Cardiac septum (tissue), 1 donor: ENCODE measurements around the gene TNFSF12. TPM values are rescaled to one million over a fixed set of nuclear protein-coding genes. Genes with fewer than 3 reads are reported as not detected.

ENCODE experiments used
- DNase-seq: peaks from one replicate; pipeline ENCODE4 v3.0.0-alpha.2; 2020; ENCODE audit warnings: low spot score
- intact Hi-C: fragments of 100-400 bp; cut with DNase I; formaldehyde crosslinking; loops from one replicate; pipeline ENCODE4 v1.14.0; 2022
- total RNA-seq: library from RNA; stranded (reverse); fragmentation: NEBNext Ultra II Directional; extraction: Animal tissue kit (Norgen Biotek cat#: 25700); gene quantifications from one replicate; pipeline ENCODE4 v1.2.1, GENCODE V29; 2021
- donor health status: DM: no; HTN: no; CAD: no.

Gene TNFSF12
- total RNA-seq, 1 donor from 2014 or later: 33.9 TPM

DNA sequence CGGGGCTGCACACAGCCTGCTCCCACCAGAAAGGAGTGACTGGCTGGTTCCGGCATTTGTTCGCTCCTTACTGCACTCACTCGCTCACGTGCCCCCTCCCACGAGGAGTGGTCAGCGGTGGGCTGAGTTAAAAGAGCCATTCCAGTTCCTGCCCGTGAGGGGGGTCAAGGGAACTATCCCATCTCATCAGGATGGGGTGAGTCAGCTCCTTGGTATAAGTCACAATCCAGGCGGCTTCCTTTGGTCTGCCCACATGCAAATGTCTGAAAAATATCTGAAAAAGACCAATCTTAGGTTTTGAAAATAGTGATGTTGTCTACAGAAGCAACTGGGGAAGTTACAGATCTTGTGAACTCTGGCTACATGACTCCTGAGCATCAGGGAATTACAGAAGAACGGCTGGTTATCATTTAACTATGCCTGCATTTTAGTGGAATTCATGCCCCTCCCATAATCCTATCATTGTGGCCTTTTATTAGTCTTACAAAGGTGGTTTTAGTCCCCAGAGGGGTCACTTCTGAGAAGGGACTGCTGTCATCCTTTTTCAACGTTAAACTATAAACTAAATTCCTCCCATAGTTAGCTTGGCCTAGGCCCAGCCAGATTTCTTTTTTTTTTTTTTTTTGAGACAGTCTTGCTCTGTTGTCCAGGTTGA is 9.8 kb upstream of the TNFSF12 start:
- no peak for DNase-seq
- intact Hi-C loops: no loop called here

DNA sequence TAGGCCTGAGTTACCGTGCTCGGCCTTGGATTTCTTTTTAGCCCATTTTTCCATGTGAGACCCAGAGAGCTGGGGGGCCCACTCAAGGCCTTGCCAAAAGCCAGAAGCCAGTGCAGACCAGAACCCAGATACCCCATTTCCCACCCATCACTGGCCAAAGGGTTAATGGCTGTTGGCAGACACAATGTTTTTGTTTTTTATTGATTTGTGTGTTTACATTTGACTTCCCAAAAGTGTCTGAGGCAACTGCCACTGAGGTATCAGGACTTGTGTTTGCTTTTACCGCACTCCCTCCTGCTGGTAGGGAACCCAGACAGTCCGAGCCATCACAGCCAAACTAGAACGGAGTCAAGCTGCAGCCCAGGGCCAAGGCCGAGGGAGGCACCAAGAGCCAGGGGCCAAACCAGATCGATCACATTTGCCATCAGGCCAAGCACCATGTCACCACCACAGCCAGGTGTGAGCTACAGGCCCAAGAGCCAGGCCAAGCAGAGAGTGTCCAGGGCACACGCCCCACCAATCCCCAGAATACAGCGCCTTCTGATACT is 7.7 kb upstream of the TNFSF12 start:
- no peak for DNase-seq
- intact Hi-C loops: no loop called here

DNA sequence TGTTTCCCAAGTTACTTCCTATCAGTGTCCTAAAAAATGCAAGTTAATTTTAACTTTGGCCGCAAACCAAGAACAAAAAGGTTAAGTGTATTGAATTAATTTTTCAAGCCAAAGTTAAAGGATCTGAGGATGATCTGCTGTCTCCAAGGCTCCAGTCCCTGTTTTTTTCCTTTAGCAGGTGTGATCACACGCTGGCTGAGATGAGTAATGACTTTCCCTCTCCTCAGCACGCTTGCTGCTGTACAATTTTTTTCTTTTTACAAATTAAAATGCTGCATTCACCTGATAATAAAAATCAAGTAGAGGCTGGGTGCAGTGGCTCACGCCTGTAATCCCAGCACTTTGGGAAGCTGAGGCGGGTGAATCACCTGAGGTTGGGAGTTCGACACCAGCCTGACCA is 3.9 kb upstream of the TNFSF12 start:
- intact Hi-C loops: no loop called here
- DNase-seq: no peak

DNA sequence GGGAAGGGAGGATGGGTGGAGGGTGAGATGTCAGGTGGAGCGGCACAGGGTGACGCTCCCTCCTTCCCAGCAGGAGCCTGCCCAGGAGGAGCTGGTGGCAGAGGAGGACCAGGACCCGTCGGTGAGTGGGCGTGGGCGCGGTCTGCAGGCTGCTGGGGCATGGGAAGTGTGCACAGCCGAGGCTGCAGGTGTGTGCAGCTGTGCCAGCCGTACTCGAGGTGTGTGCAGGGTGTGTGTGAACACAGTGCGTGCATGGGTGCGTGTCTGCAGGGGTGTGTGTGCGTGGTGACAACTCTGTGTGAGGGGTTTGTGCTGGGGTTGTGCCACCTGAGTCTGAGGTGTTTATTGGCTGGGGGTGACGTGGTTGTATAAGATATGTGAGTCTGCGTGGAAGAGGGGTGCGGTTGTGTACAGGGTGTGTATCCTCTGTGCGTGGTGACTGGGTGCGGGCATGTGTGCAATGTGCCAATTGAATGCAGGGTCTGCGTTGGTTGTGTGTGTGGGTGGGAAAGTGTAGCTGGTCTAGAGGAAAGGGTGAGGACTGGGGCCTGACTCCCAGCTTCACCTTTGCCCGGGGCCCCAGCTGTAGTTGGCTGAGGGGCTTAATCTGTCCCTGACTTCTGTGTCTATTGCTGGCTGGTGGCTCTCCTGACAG is 670 bp downstream of the TNFSF12 start:
- intact Hi-C loops: no loop called here
- no peak for DNase-seq

DNA sequence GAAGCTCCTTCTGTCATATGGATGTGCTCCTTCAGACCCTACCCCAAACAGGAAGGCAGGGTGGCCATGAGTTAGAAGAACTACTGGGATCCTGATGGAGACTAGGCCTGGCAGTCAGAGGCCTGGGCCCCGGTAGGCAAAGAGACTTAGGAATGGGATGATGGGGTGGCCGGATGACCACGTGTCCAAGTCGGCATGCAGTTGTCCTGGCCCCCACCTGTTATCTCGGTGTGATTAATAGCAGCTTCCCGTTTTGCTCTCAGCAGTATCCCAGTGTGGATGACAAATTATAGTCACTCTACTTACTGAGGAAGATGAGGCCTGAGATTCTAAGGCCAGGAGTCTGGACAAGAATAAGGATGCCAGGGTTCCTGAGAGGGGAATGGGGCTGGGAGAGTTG is 1.5 kb downstream of the TNFSF12 start:
- intact Hi-C loops: no loop called here
- no peak for DNase-seq

DNA sequence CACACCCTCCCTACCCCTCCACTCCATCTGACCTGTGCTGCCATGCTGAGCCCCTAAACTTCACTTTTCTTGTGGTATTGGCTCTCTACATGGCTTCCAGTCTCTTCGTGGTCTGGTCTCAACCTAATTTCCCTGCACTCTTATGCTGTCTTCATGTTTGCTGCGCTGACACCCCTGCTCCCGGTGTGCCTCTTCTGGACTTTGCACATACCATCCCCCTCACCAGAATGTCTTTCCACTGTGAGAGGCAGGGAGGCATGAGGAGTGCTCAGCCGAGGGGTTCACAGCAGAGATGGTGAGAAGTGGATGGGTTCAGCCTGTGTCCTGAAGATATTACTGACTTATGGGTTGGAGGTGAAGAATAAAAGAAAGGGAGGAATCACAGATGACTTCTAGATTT is 2.5 kb downstream of the TNFSF12 start:
- no peak for DNase-seq
- intact Hi-C loops: no loop called here

DNA sequence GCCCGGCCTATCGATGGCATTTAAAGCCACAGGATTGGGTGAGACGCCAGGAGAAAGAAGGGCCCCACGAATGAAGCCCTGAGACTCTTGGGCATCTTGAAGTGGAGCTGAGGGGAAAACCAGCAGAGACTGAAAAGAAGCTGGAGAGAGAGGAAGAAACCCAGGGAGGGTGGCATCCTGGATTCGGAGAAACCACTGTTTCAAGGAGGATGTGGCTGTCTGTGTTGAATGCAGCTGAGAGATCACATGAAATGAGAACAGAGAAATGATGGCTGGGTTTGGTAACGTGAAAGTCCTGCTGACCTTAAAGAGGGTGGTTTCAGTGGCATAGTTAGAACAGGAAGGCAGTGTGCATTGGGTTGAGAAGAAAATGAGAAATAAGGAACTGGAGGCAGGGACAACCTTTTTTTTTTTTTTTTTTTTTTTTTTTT is 3.8 kb downstream of the TNFSF12 start:
- intact Hi-C loops: no loop called here
- no peak for DNase-seq

DNA sequence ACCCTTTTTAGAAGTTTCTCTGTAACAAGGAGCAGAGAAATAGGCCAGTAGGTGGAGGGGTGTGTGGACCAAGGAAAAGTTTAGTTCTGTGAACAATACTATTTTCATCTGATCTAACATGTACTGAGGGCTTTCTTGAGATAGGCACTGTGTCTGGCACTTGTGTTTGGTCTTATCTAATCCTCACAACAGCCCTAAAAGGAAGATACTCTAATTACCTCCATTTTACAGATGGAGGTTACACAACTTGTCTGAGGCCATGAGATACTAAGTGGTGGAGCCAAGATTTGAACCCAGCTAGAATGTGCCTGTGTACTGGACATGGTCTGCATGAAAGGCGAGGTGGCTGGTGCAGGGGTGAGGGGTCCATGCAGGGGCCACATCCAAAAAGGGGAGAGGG is 4.5 kb downstream of the TNFSF12 start:
- DNase-seq: no peak
- intact Hi-C loops: no loop called here

DNA sequence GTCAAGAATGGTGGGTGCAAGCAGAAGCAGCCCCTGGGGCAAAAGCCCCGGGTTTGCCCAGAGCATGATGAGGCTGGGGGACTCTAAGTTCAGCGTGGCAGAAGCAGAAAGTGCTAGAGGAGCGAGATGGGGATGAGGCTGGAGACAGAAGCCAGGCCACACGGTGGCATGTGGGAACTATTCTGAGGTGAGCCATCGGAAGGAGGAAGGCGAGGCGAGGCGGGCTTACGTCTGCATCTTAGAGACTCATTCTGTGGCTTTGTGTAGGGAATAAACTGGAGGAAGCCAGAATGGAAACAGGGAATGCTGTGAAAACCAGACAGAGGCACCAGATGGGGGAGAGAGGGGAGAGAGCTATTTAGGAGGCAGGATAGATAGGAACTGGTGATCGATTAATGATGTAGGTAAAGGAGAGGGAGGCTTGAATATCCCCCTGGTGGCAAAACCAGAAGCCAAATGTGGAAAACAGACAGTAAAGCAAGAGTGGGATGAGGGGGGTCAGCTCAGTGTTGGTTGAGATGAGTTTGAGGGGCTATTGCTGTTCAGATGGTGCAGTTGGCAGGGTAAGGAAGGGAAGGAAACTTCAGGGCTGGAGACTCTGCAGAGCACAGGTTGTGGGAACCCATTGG is 6.6 kb downstream of the TNFSF12 start:
- no peak for DNase-seq
- intact Hi-C loops: loop anchor here (5.0 kb wide), 1 partner anchor 318 kb away; the partner anchor contains the start of gene PHF23

DNA sequence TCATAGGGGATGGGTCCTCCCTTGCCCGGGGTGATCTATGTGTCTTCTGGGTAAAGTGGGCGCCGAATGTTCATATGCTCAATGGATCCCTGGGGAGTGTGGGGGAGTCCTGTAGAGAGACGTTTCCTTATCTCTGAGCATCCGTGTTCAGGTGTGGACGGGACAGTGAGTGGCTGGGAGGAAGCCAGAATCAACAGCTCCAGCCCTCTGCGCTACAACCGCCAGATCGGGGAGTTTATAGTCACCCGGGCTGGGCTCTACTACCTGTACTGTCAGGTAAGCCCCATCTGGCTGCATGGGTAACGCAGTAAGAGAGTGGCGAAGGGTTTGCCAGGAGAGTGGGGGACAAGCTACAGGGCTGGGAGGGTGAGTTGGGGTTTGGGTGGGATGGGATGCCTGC is 7.8 kb downstream of the TNFSF12 start:
- intact Hi-C loops: loop anchor here (5.0 kb wide), 1 partner anchor 319 kb away; the partner anchor contains the start of gene PHF23
- no peak for DNase-seq

DNA sequence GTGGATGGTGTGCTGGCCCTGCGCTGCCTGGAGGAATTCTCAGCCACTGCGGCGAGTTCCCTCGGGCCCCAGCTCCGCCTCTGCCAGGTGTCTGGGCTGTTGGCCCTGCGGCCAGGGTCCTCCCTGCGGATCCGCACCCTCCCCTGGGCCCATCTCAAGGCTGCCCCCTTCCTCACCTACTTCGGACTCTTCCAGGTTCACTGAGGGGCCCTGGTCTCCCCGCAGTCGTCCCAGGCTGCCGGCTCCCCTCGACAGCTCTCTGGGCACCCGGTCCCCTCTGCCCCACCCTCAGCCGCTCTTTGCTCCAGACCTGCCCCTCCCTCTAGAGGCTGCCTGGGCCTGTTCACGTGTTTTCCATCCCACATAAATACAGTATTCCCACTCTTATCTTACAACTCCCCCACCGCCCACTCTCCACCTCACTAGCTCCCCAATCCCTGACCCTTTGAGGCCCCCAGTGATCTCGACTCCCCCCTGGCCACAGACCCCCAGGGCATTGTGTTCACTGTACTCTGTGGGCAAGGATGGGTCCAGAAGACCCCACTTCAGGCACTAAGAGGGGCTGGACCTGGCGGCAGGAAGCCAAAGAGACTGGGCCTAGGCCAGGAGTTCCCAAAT is 8.4 kb downstream of the TNFSF12 start:
- intact Hi-C loops: loop anchor here (5.0 kb wide), 1 partner anchor 320 kb away; the partner anchor contains the start of gene PHF23
- DNase-seq: no peak

DNA sequence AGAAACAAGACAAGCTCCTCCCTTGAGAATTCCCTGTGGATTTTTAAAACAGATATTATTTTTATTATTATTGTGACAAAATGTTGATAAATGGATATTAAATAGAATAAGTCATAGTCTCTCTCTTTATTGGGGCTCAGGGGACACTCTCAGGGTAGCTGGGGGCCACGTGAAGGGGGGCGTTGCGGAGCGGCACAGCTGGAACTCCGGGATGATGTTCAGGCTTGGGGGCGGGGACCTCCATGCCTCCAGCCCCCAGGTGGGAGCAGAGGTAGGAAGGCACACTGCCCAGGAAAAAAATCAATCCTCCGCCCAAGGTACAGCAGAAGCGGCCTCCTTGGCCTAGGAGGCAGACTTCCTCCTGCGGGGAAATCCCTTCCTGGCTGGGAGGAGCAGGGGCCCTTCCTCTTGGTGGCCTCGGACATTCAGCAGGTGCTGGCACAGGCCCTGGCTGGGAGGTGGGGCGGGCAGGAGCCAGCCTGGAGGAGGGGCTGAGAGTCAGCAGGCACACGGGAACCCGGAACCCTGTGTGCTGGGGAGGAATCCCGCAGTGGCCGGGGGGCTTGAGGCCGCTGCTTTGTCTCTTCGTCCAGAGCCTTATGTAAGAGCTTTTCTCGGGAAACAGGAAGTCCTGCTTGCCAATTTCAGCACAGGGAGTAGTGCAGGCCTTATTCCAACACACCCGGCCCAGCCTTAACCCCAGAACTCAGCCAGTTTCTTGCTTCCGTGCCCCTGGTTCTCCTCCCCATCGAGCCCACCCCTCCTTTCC is 9.1 kb downstream of the TNFSF12 start:
- peak; percentile 95 for DNase-seq
- intact Hi-C loops: loop anchor here (2.0 to 5.0 kb wide), 2 partner anchors 73 to 321 kb away; partner anchors contain the start of genes PHF23 and POLR2A

DNA sequence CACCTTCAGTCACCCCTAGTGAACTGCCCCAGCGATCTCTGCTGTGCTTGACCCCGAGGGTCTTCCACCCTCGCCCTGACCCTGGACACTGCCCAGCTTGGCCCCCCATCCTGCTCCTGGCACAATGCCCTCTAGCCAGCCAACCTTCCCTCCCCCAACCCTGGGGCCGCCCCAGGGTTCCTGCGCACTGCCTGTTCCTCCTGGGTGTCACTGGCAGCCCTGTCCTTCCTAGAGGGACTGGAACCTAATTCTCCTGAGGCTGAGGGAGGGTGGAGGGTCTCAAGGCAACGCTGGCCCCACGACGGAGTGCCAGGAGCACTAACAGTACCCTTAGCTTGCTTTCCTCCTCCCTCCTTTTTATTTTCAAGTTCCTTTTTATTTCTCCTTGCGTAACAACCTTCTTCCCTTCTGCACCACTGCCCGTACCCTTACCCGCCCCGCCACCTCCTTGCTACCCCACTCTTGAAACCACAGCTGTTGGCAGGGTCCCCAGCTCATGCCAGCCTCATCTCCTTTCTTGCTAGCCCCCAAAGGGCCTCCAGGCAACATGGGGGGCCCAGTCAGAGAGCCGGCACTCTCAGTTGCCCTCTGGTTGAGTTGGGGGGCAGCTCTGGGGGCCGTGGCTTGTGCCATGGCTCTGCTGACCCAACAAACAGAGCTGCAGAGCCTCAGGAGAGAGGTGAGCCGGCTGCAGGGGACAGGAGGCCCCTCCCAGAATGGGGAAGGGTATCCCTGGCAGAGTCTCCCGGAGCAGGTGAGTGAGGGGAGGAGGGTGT is 9.9 kb downstream of the TNFSF12 start, which contains the start of gene TNFSF13:
TNFSF13 (plus strand) TSS at position 207 of the 776 bp plus-strand sequence; CDS start at position 497, 290 bp downstream.
- intact Hi-C loops: loop anchor here (2.0 to 5.0 kb wide), 2 partner anchors 74 to 321 kb away; partner anchors contain the start of genes PHF23 and POLR2A
- DNase-seq: peak; percentile 82

DNA sequence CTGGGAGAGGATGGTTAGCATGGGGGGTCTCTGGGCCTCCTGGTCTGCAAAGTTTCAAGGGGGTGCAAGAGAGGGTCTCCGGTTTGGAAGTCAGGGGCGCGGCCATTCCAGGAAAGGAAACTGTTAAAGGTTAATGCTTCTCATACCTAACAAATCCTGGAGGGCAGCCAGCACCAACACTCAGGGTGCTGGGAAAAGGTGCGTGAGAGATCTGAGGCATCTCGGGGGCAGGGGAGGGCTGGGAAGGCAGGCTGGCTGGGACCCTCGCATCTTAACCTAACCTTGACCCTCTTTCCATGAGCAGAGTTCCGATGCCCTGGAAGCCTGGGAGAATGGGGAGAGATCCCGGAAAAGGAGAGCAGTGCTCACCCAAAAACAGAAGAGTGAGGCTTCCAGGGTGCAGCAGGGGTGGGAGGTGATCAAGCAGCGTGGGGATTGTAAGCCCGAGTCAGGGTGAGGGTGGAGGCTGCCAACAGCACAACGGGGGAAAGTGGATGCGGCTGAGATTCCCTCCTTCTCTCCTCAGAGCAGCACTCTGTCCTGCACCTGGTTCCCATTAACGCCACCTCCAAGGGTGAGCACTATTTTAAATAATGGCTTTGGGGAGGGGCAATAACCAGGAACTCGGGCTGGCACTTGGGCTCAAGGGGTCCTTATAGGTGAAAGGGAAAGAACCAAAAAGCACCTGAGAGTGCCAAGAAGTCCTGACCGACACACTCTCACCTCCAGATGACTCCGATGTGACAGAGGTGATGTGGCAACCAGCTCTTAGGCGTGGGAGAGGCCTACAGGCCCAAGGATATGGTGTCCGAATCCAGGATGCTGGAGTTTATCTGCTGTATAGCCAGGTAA is 10.7 kb downstream of the TNFSF12 start:
- DNase-seq: no peak
- intact Hi-C loops: loop anchor here (2.0 to 5.0 kb wide), 5 partner anchors 45 to 322 kb away; partner anchors contain the start of genes FGF11, PHF23, POLR2A and TMEM95

DNA sequence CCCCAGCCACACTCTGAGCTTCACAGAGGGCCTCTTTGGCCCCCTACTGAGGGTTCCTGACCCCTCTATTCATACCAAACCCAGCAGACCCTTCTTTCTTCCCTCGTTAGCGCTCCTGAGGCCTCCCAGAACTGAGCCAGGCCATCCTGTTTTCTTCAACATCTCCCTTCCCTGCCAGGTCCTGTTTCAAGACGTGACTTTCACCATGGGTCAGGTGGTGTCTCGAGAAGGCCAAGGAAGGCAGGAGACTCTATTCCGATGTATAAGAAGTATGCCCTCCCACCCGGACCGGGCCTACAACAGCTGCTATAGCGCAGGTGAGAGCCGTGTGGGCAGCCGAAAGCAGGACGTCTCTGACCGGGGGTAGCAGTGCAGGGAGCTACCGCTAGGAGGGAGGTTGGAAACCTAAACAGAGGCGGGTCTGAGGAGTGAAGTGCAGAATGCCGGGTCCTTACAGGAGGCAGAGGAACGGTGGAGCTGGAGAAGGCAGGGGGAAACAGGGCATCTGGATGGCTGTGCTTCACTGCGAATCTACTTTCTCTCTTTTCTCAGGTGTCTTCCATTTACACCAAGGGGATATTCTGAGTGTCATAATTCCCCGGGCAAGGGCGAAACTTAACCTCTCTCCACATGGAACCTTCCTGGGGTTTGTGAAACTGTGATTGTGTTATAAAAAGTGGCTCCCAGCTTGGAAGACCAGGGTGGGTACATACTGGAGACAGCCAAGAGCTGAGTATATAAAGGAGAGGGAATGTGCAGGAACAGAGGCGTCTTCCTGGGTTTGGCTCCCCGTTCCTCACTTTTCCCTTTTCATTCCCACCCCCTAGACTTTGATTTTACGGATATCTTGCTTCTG is 11.5 kb downstream of the TNFSF12 start:
- no peak for DNase-seq

DNA sequence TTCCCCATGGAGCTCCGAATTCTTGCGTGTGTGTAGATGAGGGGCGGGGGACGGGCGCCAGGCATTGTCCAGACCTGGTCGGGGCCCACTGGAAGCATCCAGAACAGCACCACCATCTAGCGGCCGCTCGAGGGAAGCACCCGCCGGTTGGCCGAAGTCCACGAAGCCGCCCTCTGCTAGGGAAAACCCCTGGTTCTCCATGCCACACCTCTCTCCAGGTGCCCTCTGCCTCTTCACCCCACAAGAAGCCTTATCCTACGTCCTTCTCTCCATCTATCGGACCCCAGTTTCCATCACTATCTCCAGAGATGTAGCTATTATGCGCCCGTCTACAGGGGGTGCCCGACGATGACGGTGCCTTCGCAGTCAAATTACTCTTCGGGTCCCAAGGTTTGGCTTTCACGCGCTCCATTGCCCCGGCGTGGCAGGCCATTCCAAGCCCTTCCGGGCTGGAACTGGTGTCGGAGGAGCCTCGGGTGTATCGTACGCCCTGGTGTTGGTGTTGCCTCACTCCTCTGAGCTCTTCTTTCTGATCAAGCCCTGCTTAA is 12.2 kb downstream of the TNFSF12 start:
- intact Hi-C loops: loop anchor here (1.0 to 5.0 kb wide), 4 partner anchors 46 to 204 kb away; partner anchors contain the start of genes FGF11, TMEM256 and TMEM95
- peak; percentile 95 for DNase-seq

More for the DNA sequence above, 11.5 kb downstream of the TNFSF12 start:
- intact Hi-C loops: loop anchor here (1.0 to 5.0 kb wide), 4 partner anchors 46 to 203 kb away; partner anchors contain the start of genes FGF11, TMEM256 and TMEM95
